Stomach (tissue), 9 donors: ENCODE results near the gene FAM184A. TPM values are rescaled to one million over a fixed set of nuclear protein-coding genes. Genes with fewer than 3 reads are reported as not detected.
"Not testable (repeated sequence)": the region's sequence is repeated elsewhere in the genome, so short reads cannot be mapped to it uniquely, and the experiment has no call there.

Experiments used
- DNase-seq, 2 donors: peaks; one replicate each; pipeline versions ENCODE4 v3.0.0 to v3.0.0-alpha.2; 2013 to 2019
- H3K27ac ChIP-seq, 5 donors: fragments of 200-600 bp in 4 of 5; sonication (generic) in 4 of 5; one replicate each; pipeline ENCODE4 v1.5.1; 2013 to 2019; ENCODE audit warnings: mild to moderate bottlenecking in 1 of 5, moderate library complexity in 1 of 5
- H3K27me3 ChIP-seq, 3 donors: fragments of 200-600 bp; sonication (generic); one replicate each; pipeline ENCODE4 v1.5.1; 2017 to 2019; ENCODE audit warnings: mixed run types in 1 of 3
- H3K36me3 ChIP-seq, 4 donors: fragments of 200-600 bp; sonication (generic); 1 replicate in 3 of 4; 2 replicates in 1 of 4; pipeline ENCODE4 v1.5.1; 2016 to 2019
- H3K4me1 ChIP-seq, 4 donors: fragments of 200-600 bp; sonication (generic); one replicate each; pipeline ENCODE4 v1.5.1; 2016 to 2019
- H3K4me3 ChIP-seq, 4 donors: fragments of 200-600 bp; sonication (generic) in 3 of 4; one replicate each; pipeline ENCODE4 v1.5.1; 2016 to 2019; ENCODE audit warnings: mild to moderate bottlenecking in 1 of 4
- H3K9me3 ChIP-seq, 4 donors: fragments of 200-600 bp; sonication (generic); one replicate each; pipeline ENCODE4 v1.5.1; 2016 to 2019
- EP300 ChIP-seq: sonication (generic); formaldehyde crosslinking; IDR thresholded peaks from one replicate; pipeline ENCODE4 v1.6.1; 2017; ENCODE audit warnings: antibody characterized with exemption
- POLR2A ChIP-seq, 4 donors: fragments of 450-650 bp; IDR thresholded peaks; one replicate each; pipeline ENCODE4 v1.6.1; 2016; ENCODE audit warnings: antibody characterized with exemption in 4 of 4, control low read depth in 2 of 4, mild to moderate bottlenecking in 1 of 4, moderate library complexity in 1 of 4
- POLR2AphosphoS5 ChIP-seq, 3 donors: sonication (generic); formaldehyde crosslinking; IDR thresholded peaks; one replicate each; pipeline ENCODE4 v1.6.1; 2016; ENCODE audit warnings: antibody characterized with exemption in 3 of 3
- WGBS, 5 donors: extraction: QIAGEN DNeasy Blood & Tissue Kit in 3 of 5; methylation state at CpG; one replicate each; pipeline versions ENCODE4 v1.1.5 to v1.1.7; 2013 to 2018; 5-methylcytosine and 5-hydroxymethylcytosine counted together
- intact Hi-C: fragments of 100-400 bp; cut with DNase I; formaldehyde crosslinking; loops from one replicate; pipeline ENCODE4 v1.15.1; 2023; ENCODE audit warnings: low total_unique reads
- polyA plus RNA-seq, 3 donors: library from polyadenylated mRNA; stranded (reverse); fragments of 200-250 nt; gene quantifications; one replicate each; pipeline ENCODE4 v1.2.3, GENCODE V29; 2013
- total RNA-seq, 5 donors: library from RNA; depleted of rRNA; stranded (reverse); fragments of >200 nt; gene quantifications; one replicate each; pipeline versions ENCODE4 v1.1.0 to v1.2.3, GENCODE V29; 2014 to 2016
- TF ChIP-seq, protein P1 (sequence below), 7 experiments: fragments of 450-650 bp in 4 of 7; fragments of 200-600 bp in 3 of 7; sonication (generic) in 3 of 7; IDR thresholded peaks; one replicate each; pipeline ENCODE4 v1.5.1; 2016 to 2019; ENCODE audit warnings: antibody characterized with exemption in 7 of 7, control low read depth in 2 of 7, mild to moderate bottlenecking in 1 of 7
- donor health status: healthy with polysubstance abuse.
- donor health status: Bipolar disorder and iron deficiency.
- donor health status: healthy.

Gene FAM184A
- total and polyA plus RNA-seq, 8 donors, result under 0.01 to 8.3 (median 2.6) TPM; not detected in 1

- H3K4me1 ChIP-seq, result no peaks in the 10 kb centered on the region
- H3K4me3 ChIP-seq, result no peak overlapping the region
- 76 to 83% (median 79%) methylated on average over 6 of the region's 6 CpGs for WGBS, 5 donors
- peaks cover 0 to 2% (median 1%) of the 10 kb centered on the region in 4 donors for H3K36me3 ChIP-seq
- DNase-seq, result no peak
- no peak overlapping the region for H3K27ac ChIP-seq
- TF ChIP-seq POLR2AphosphoS5 (IDR thresholded peaks at IDR 0.05), result no peak
- TF ChIP-seq EP300, result no peak
- TF ChIP-seq POLR2A (IDR thresholded peaks at IDR 0.05), result no peak
- TF ChIP-seq, protein P1, sequence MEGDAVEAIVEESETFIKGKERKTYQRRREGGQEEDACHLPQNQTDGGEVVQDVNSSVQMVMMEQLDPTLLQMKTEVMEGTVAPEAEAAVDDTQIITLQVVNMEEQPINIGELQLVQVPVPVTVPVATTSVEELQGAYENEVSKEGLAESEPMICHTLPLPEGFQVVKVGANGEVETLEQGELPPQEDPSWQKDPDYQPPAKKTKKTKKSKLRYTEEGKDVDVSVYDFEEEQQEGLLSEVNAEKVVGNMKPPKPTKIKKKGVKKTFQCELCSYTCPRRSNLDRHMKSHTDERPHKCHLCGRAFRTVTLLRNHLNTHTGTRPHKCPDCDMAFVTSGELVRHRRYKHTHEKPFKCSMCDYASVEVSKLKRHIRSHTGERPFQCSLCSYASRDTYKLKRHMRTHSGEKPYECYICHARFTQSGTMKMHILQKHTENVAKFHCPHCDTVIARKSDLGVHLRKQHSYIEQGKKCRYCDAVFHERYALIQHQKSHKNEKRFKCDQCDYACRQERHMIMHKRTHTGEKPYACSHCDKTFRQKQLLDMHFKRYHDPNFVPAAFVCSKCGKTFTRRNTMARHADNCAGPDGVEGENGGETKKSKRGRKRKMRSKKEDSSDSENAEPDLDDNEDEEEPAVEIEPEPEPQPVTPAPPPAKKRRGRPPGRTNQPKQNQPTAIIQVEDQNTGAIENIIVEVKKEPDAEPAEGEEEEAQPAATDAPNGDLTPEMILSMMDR (IDR thresholded peaks at IDR 0.05), result no peak
- intact Hi-C loops, result no loop called here
- H3K27me3 ChIP-seq, result no peaks in the 10 kb centered on the region
- H3K9me3 ChIP-seq, result no peaks in the 10 kb centered on the region
These were observed 54.4 kb downstream of the FAM184A start for GRCh38 chr6:119024111-119024510.

- Histone ChIP-seq H3K27me3 (no peaks in the 10 kb centered on the region), H3K4me1 (no peaks in the 10 kb centered on the region), H3K9me3 (no peaks in the 10 kb centered on the region), H3K4me3 (no peak overlapping the region), H3K27ac (no peak overlapping the region), H3K36me3 (peaks cover 0 to 6% (median 1%) of the 10 kb centered on the region in 4 donors)
- DNase-seq, result no peak
- WGBS, 5 donors, result 60 to 83% (median 80%) methylated on average over 4 of the region's 4 CpGs
- intact Hi-C loops, result no loop called here
- TF ChIP-seq, protein P1 (IDR thresholded peaks at IDR 0.05), result no peak
- TF ChIP-seq POLR2AphosphoS5 (IDR thresholded peaks at IDR 0.05), result no peak
- no peak for TF ChIP-seq POLR2A (IDR thresholded peaks at IDR 0.05)
- TF ChIP-seq EP300, result no peak
These were observed 55.7 kb downstream of the FAM184A start for GRCh38 chr6:119022796-119023195.

DNA sequence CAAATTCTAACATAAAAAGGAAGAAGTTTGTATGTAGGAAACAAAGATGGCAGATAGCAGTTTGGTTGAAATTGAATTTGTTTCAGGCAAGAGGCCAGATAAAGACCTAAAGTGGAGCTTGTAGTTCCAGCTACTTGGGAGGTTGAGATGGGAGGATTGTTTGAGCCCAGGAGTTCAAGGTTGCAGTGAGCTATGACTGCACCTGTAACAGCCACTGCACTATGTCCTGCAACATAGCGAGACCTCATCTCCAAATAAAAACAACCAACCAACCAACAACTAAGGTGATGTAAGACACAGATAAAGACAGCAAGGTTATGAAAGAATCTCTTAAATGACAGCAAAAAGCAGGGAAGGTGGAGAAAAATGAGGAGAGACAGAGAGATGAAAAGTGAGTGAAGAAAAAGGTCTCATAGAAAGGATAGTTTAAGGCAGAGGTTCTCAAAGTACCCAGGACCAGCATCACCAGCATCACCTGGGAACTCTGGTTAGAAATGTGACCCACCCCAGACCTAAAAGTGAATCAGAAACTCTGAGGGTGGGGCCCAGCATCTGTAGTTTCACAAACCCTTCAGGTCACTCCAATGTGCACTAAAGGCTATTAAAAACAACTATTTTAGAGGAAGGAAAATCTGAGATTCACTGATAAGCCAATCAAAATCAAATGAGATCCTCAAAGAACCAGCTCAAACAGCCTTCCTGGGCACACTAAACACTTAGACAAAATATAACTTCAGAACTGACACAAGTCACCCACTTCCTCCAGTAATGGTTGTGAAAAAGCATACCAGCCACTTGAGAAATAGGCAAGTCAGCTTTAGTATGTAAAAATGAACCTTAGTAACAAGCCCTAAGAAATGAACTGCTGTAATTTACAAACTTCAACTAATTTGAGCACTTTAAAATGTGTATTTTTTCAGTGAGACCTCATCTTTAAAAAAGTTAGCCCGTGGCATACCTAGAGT, 57.6 kb downstream of the FAM184A start:
- peaks cover 0 to 14% (median 1%) of the 10 kb centered on the region in 4 donors for H3K36me3 ChIP-seq
- no peak overlapping the region for H3K27ac ChIP-seq
- H3K9me3 ChIP-seq, result no peaks in the 10 kb centered on the region
- TF ChIP-seq POLR2A (IDR thresholded peaks at IDR 0.05) (no peak), POLR2AphosphoS5 (IDR thresholded peaks at IDR 0.05) (no peak)
- WGBS, 5 donors, result 94 to 99% (median 96%) methylated on average over 2 of the region's 2 CpGs
- H3K27me3 ChIP-seq, result no peaks in the 10 kb centered on the region
- no peak for DNase-seq
- no peak overlapping the region for H3K4me3 ChIP-seq
- H3K4me1 ChIP-seq, result no peaks in the 10 kb centered on the region
- intact Hi-C loops, result no loop called here

- 95 to 99% (median 98%) methylated on average over 15 to 22 of the region's 22 CpGs for WGBS, 5 donors
- intact Hi-C loops, H3K27ac ChIP-seq, H3K4me1 ChIP-seq, H3K9me3 ChIP-seq, DNase-seq, H3K4me3 ChIP-seq, H3K27me3 ChIP-seq: not testable (repeated sequence)
- H3K36me3 ChIP-seq, result peaks cover 0 to 22% (median 1%) of the 10 kb centered on the region in 4 donors
These were observed 63.3 kb downstream of the FAM184A start for GRCh38 chr6:119015165-119015564.

- H3K27ac ChIP-seq, result no peak overlapping the region
- H3K36me3 ChIP-seq, result peaks cover 0 to 32% (median 0%) of the 10 kb centered on the region in 4 donors
- TF ChIP-seq POLR2AphosphoS5 (IDR thresholded peaks at IDR 0.05) (no peak), EP300 (no peak)
- H3K4me1 ChIP-seq, result no peaks in the 10 kb centered on the region
- WGBS, 5 donors, result 87 to 97% (median 97%) methylated on average over 1 of the region's 1 CpG; no CpG with 5 or more reads in 1 of the 5 donors
- H3K27me3 ChIP-seq, result no peaks in the 10 kb centered on the region
- no peak for DNase-seq
- H3K4me3 ChIP-seq, result no peak overlapping the region
- intact Hi-C loops, result no loop called here
- peaks cover 0 to 10% (median 3%) of the 10 kb centered on the region in 4 donors for H3K9me3 ChIP-seq
These were observed 65.9 kb downstream of the FAM184A start for GRCh38 chr6:119012521-119012920.

- intact Hi-C loops, result not testable (repeated sequence)
- peaks cover 0 to 18% (median 0%) of the 10 kb centered on the region in 4 donors for H3K36me3 ChIP-seq
- WGBS, 5 donors, result 90 to 97% (median 91%) methylated on average over 3 of the region's 3 CpGs
These were observed 69.2 kb downstream of the FAM184A start for GRCh38 chr6:119009266-119009665.

More at GRCh38 chr6:119009266-119009665, 69.2 kb downstream of the FAM184A start:
- not testable (repeated sequence) for H3K4me3 ChIP-seq, H3K9me3 ChIP-seq, H3K4me1 ChIP-seq, DNase-seq, H3K27me3 ChIP-seq, H3K27ac ChIP-seq
